NCI-H146 treated with DMSO at 0.1 percent for 48 hours (cell line): ENCODE results near the gene DPF3.

Source experiments
- DNase-seq: peaks from one replicate; lab custom pipeline; 2025; ENCODE audit not compliant: unreplicated experiment; lab: John Stamatoyannopoulos, UW

DPF3 gene

DNA sequence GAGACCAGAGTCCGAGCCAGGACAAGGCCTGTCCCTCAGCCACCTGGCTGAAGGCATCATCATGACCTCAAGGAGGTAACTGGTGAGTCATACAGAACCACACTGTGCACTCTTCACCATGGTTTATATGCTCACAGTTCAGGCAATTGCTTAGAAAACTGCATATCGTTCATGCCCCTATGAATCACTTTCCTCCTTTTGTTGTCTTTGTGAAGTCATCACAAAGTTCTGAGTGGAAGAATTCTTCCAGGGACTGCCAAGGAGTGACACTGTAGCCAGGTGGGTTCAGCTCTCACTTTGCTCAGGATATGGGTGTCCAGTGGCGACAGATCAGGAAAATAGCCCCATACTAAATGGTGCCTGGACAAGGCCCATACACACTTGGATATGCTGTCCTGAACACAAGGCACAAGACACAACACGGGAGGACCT is 92.5 kb downstream of the DPF3 start:
- no peak for DNase-seq

DNA sequence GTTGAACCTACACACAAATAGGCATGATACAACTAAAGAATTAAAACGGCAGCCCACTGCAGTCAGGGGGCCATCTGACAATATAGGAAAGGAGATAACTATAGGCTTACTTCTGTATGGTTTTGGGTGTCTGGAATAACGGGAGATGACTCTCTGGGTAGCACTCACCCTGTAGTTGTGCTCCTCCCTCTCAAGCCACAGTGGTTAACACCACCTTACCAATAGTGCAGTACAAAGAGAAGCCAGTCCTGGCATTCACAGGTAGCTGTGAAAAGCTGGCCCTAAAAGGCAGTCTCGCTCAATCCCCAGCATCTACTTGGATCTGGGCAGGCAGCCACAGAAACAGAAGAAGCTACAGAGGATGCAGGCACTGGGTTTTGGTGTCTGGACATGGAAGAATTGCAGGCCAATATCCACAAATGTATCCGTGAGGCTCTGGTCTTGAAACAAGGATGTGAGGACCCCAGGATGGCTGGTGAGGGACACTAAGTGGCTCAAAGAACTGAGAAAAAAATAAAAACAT is 93.0 kb downstream of the DPF3 start:
- no peak for DNase-seq

DNA sequence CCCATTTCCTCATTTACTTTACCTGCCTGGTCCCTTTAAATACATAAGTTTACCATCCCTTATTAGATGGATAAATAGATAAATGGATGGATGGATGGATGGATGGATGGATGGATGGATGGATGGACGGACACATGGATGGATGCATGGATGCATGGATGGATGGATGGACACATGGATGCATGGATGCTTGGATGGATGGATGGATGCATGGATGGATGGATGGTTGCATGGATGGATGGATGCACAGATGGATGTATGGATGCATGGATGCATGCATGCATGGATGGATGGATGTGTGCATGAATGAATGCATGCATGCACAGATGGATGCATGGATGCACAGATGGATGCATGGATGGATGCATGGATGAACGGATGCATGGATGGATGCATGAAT is 93.6 kb downstream of the DPF3 start:
- no peak for DNase-seq

DNA sequence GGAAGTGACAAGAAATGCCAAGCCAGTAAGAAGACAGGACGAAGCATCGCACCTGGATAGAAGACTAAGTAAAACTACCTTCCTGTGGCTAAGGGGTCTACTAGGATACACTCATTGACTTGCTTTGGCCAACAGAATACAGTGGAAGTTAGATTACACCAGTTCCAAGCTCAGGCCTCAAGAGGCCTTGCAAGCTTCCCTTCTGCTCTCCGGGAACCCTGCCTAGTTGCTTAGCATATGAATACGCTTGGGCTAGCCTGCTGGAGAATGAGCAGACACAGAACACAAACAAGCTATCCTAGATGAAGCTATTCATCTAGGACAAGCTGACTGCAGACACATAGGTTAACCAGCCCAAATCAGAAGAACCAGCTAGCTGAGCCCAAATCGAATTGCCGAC is 97.0 kb downstream of the DPF3 start:
- DNase-seq = no peak

DNA sequence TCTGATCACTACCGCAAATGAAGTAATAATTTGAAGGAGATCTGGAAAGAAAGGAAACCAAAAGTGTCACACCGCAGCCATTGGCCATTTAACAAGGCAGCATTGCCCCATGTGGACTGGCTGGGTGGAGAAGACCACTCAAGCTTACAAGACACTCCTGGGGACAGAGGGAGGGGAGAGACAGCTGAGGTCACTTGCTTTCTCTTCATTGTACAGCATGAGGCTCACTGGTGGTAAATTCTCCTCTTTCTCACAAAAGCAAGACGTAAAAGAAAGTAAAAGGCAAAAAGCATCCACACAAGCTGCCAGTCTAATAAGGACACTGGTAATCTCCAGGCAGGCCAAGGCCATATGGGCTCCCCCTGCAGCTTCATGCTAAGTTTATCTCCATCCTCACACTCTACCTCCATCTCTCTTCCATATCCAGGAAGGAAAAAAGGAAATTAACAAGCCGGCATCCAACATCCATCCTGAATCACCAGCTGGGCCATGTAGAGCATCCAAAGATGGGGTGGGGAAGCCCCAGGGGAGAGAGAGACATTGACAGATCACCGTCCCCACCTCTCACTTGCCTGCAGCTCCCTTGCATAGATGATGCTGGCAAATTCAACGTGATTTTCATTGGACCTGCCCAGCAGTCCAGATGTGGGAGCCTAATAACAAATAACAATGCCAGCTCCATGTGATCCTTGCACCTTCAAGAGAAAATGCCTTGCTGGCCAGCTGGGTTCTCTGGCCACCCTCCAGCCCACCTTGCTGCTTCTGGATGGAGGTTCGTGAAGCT is 100.6 kb downstream of the DPF3 start:
- no peak for DNase-seq

DNA sequence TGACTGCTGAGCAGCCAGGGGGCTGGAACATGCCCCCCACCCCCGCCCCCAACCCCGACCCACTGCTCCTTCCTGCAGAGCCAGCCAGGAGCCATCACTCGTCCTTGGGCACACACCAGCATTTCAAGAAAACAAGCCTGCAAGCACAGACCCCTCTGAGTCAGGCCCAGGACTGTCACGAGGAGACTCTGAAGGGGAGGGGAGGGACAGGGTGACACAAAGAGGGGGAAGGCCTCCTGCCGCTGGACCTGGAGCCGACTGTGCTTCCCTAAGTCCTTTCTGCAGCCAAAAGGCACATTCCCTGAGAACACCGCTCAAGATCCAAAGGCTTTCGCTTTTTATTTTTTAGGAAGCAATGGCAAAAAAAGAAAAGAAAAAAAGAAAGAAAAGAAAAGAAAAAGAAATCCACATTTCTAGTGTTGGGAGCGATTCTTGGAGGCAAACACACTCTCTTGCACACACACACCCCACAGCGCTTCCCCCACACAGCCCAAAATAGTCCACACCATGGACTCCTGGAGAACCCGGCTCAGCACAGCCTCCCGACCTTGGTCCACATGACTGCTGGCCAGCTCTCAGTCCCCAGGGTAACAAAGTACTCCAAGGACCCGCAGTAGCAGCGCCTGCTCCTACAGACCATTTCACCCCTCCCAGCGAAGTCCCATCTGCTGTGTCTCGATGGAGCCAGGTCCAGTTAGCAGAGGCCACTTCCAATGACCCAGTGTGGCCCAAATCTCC is 101.7 kb downstream of the DPF3 start:
- DNase-seq = no peak

DNA sequence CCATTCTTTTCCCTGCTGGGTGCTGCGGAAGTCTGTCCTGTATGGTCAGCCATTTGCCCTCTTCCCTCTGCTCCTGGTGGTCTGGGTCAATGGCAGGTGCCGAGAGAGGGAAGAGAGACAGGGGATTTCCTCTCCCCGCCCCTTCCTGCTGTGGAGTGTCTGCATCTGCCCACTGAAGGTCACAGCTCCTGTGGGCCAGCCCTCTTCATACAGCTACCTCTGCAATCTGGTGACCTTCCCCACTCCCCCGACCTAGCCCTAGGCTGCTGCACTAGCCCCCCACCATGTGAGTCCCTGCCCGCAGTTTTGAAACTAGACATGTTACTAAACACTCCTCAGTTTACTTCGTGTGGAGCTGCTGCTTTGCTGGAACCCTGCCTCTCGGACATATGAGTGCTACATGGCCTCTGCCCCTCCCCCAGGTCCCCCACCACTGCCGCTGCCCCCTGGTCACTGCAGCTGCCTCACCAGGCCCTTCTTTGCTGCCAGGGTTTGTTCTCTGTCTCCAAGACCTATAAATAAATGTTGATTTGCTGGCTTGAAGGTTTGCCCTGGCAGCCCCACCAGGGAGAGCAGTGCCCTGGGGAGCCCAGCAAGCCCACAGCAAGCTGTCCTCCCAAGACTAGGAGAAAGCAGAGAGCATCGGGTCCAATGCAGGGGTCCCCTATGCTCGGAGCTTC is 102.9 kb downstream of the DPF3 start:
- DNase-seq = no peak

DNA sequence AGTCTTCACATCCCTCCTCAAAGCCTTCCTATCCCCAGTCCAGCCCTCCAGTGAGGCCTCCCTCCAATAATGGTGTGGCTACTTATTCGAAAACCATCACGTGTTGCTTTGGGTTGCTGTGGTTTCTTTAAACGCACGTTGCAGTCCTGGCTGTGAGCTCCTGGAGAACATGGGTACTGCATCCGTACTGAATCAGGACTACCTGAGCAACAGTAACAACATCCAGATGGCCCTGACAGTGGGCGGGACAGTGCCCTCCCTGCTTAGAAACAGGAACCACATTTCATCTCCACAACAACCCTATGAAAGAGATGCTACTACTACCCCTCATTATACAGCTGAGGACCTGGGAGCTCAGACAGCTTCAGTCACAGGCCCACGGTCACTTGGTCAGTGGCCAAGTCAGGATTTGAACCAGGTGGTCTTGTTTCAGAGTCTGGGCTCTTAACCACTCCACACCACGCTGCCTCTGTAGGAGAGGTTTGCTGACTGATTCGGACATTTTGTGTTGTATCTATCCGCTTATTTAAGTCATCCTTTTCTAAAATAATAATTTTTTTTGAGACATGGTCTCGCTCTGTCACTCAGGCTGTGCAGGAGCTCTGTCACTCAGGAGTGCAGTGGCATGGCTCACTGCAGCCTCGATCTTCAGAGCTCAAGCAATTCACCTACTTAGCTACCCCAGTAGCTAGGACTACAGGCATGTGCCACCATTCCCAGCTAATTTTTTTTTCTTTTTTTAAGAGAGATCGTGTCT is 104.8 kb downstream of the DPF3 start:
- DNase-seq = no peak

DNA sequence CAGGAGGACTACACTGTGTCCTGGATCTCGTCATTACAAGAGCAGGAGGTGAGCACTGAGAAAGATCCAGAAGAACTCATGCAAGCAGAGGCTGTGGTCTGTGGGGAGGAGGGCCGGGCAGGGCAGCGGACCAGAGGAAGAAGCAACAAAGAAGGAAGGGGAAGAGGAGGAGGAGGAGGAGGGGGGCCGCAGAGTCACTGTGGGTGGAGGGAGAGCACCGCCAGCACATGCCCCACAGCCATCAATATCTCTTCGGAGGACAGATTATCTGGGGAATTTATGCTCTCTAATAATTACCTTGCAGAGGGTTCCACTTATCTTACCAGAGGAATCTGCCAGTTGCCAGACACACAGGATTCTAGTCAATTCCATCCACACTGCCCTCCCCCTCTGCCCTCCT is 105.6 kb downstream of the DPF3 start:
- no peak for DNase-seq

DNA sequence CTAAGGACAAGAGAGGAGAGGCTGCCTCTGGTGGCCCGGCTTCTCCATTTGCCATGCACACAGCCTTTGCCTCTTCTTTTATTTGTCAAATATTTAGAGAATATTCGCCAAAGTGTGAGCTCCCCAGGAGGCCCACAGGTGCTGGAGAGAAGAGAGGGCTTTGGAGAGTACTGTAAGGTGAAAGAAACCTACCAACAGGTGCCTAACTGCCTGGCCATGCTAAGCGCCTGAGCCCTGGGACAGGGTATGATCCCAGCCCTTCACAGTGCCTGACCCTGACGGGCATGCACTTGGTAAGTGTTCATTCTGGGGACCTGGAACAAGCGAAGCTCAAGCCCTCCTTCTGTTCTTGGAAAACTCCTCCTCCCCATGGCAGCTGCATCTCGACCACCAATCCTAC is 106.1 kb downstream of the DPF3 start:
- no peak for DNase-seq

DNA sequence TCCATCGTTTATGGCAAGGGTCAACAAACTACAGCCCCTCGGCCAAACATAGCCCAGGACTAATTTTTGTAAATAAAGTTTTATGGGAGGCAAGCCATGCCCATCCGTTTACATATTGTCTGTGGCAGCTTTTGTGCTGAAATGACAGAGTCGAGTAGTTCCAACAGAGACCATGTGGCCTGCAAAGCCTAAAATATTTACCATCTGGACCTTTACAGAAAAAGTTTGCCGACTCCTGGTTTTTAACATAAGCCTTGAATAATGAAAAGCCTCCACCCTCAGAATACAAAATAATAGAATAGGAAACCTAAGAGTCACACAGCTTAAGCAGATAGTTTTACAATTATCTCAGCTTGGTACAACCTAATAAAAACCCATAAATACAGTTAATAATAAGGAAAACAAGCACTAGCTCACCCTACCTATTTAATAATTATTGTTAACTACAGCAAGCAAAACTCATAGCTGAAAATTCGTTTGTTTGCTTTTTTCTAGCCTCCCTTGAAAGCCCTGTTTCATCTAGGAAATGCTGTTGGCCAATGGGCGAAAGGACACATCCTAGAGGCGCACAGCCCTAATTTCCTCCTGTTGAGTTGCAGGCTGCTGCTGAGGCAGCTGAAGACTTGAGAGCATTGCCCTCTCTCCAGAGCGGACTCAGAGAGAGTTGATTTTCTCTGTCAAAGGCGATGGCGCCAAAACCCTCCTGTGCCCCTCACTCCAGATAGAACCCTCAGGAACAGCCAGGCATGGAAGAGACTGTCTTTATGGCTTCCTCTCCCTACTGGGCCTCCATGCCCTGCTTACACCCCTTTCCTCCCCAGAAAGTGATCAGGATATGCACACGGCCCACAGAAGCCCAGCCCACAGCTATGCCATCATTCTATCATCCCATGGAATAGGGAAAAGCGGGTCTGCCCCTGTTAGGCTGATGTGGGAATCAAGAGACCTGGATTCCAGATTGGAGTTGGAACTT is 107.2 kb downstream of the DPF3 start:
- DNase-seq = no peak

DNA sequence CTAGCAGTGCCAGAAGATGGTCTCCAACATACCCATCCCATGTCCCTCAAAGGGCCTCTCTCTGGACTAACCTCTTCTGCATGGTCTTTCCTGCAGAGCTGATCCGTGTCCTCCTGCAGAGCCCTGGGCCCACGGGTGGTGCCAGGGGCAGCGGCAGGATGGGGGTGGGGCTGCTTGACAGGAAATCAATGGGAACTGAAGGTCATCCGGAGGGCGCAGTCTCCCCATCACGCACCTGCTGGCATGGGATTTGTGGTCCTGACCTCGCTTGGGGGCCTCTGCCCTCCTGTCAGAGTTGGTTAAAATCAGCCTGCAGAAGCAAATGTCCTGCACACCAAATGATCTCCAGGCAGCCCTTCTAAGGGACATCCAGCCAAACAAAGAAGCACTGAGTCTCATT is 110.2 kb downstream of the DPF3 start:
- DNase-seq = no peak

DNA sequence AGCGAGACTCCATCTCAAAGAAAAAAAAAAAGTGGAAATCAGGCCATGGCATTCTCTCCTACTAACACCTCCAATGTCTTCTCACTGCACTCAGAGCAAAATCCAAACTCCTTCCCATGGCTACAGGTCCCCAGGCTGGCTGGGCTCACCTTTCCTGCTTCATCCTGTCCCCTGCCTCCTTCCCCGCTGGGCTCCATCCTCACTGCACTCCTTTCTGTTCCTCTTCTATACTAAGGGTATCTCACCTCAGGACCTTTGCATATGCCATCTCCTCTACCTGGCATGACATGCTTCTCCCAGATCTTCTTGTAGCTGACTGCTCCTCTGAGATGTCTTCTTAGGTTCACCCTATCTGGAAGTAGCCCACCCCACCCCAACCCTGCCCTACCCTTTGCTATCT is 111.1 kb downstream of the DPF3 start:
- DNase-seq = no peak

DNA sequence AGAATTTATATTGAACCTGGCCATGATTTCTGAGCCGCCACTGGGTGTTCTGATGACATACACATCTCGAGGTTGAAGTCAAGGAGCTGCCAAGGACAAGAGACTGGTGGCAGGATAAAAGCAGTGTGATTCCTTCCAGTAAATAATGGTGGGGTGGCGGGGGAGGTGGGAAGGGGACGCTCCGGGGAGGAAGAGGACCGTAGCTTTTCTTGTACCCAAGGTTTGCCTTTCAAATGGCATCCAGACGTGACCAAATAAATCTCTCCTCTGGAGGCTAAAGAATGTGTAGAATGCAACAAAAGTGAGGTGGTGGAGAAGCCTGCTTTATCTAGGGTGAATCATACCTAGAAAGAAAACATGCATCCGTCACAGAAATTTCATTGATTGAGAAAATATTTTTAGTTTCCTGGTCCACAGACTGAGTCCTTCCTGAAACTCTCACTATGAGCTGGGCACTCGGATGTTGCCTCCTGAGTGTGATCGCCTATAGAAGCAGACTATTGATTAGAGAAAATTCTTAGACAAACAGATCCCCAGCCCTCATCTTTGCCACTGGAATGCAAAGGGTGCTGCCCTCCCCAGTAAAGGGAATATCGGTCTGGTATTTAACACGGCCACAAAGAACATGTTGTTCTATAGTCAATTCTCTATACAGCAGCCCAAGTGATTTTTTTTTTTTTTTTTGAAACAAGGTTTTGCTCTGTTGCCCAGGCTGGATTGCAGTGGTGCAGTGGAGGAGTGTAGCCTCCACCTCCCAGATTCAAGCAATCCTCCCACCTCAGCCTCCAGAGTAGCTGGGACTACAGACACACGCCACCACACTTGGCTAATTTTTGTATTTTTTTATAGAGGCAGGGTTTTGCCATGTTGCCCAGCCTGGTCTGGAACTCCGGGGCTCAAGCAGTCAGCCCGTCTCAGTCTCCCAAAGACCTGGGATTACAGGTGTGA is 112.1 kb downstream of the DPF3 start:
- DNase-seq = no peak

DNA sequence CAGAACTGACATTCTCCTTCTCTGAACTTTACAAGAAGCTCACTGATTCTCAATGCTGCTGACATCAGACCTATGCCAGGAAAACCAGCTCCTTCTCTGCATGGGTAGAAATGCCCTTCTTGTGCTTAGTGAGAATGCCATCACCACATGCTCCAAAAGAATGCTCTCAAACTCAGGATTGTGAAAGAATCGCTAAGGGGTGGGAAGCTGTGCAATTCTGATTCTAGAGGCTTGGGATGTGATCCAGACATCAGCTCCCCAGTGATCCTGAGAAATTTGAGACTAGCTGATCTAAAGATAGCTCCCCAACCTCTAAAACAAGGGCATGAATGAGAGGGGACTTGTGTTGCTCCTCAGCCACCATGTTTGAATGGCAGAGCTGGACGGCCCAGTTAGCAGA is 113.2 kb downstream of the DPF3 start:
- DNase-seq = no peak

DNA sequence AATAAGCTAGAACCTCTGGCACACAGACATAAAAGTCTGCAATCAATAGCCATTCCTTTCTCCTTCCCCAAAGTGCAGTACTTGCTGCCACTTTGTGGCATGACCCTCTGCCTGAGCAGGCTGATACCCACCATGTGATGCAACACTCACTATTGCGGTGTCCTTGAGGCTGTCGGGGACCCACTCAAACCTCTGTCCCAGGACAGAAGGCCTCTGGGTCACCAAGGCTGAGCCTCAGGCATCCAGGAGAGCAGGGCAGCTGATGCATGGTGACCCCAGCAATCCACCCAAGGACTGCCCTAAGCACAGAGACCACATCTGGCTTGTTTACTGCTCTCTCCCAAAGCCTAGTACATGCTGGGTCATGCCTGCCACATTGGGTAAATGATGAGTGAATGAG is 114.2 kb downstream of the DPF3 start:
- DNase-seq = no peak

DNA sequence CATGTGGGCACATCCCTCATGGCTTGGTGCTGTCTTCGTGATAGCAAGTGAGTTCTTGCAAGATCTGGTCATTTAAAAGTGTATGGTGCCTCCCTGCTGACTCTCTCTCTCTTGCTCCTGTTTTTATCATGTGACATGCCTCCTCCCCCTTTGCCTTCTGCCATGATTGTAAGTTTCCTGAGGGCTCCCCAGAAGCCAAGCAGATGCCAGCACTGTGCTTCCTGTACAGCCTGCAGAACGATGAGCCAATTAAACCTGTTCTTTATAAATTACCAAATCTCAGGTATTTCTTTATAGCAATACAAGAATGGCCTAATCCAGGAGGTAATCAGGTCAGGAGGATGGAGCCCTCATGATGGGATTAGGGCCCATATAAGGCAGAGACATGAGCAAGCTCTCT is 116.3 kb downstream of the DPF3 start:
- DNase-seq = no peak

DNA sequence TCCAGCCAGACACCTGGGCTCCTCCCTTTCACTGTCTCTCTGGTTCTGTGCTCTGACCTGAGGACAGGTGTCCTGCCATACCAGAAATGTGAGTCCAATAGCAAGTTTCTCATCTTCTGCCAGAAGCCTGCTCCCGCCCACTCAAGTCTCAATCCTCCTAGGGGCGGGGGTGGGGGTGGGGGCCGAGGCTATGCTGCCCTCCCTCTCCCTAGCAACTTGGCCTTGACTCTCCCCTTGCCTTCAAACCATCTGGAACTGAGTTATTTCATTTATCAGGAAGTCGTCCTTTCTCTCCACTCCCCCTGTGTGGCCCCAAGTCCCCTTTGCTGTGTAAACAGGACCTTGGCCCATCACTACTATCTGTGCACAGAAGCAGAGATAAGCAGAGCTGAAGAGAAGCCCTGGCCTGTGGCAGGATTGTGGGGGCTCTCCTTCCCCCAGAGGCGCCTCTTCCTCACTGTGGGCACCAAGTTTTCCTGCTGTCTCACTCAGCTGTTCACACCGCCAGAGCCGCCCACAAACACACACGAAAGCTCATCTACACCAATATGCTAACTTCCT is 117.1 kb downstream of the DPF3 start:
- no peak for DNase-seq
